Right renal pelvis (tissue), 4 donors: Measurements from ENCODE around the gene SOCS6. TPM values are rescaled to one million over a fixed set of nuclear protein-coding genes. Genes with fewer than 3 reads are reported as not detected.

Source experiments
- DNase-seq, 4 donors: peaks; one replicate each; pipeline ENCODE4 v3.0.0-alpha.2; 2013; ENCODE audit warnings: low read depth in 4 of 4, low spot score in 3 of 4, missing footprints in 1 of 4
- polyA plus RNA-seq, 4 donors: library from polyadenylated mRNA; unstranded; fragments of 120-200 nt; gene quantifications; one replicate each; pipeline ENCODE4 v1.2.1, GENCODE V29; 2013; ENCODE audit not compliant: insufficient read length in 4 of 4

The SOCS6 gene
- polyA plus RNA-seq, 4 donors, result 27.9 to 35.9 (median 34.0) TPM

DNA sequence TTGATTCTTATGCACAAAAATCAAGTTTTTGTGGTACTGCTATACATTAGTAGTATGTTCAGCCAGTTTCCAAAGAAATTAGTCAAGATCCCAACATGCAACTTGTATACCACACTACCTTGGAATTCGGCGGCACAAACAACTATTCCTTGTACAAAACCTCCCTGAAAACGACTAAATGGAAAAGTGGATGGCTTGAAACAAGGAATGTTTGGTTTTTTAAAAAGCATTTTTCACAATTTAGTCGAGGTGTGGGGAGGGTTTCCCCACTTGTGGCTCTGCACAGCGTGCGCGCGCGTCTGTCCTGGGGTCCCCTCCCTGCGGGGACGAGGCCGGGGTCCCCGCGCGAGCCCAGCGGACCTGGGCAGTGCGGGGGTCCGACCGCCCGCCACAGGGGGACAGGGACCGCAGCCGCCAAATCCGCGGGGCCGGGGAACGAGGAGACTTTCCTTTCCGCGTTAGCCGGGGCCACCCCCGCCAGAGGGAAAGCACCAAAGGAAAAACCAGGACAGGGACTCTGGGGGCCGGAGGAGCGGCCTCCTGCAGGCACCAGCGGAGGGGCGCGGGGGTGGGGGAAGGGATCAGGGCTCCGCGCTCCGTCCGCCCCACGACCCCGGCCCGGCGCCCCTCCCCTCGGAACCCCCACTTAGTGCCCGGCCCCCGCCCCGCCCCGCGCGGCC, 534 bp upstream of the SOCS6 start:
- no peak for DNase-seq

DNA sequence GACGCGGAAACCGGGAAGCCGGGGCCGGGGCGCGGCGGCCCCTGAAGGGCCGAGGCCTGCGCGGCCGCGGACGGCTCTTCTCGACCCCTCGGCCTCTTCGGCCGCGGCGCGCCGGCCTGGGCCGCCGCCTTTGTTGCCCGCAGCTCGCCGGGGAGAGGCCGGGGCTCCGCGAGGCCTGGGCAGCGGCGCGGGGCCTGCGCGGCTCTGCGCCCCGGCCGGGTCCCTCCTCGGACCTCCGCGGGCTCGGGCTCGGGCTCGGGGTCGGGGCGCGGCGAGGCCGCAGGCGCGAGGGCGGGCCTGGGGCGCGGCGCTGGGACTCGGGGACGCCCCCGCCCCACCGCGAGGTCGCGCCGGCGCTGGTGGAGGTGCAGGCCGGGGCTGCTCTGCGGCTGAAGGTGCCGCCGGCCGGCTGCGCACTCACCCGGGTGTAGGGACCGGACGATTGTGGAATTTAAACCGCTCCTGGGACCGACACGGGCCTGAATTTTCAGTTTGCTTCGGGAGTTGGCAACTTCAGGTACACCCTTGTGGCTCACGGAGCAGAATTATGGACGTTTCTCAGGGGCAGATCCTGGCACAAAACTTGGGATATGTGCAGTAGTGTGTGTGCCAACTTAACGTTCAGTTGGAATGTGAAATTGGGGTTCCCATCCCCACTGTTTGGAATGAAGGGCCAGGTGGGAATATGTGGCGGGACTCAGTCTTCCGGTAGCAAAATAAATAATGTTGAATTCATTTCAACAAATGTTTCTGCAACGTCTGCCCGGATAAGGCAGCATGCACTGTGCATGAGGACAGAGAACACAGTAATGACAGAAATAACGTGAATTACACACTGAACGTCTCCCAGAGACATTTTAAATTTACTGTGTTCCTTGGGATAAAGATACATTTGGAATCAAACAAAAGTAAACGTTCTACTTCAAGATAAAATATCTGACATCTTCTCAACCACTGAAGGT, 787 bp downstream of the SOCS6 start:
- DNase-seq, result no peak

DNA sequence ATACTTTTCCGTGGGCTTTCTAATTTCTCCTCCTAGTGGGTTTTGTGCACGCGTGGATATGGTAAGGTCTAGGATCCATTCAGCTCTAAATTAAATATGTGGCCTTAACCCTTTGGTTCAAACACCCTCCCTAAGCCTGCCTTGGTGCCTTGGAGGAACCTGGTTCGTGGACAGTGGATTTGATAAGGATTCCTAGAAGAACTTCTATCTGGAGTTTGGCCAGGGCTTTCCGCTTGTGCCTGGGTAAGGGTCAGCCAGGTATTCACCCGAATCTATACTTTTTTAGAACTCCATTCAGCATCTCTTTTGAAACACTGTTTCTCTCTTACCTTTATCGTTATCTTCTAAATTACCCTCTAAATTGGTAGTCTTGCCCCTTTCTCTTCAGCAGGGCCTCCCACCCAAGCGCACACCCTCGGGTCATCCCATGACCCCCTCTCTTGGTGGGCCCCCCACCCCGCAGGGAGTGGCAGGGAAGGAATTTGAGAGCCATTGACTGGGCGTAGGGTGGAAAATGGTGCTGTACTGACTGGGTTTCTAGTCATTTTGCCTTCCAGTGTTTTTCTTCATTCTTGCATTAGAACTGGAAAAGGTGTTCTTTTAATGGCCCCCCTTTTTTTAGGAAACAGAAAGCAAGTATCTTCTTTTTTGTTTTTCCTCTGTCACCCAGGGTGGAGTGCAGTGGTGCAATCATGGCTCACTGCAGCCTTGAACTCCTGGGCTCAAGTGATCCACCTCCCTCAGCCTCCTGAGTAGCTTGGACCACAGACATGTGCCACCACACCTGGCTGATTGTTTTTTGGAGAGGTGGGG, 1.8 kb downstream of the SOCS6 start:
- DNase-seq, result no peak

DNA sequence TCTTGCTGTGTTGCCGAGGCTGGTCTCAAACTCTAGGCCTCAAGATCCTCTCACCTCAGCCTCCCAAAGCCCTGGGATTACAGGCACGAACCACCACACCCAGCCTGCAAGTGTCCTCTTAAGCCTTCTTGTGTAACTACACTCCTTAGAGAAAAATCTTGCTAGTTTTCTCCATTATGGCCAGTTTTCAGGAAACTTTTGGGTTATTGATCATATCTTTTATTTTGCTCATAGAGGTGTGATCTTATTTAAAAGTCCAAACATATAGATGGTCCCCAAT, 2.4 kb downstream of the SOCS6 start:
- DNase-seq, result no peak

DNA sequence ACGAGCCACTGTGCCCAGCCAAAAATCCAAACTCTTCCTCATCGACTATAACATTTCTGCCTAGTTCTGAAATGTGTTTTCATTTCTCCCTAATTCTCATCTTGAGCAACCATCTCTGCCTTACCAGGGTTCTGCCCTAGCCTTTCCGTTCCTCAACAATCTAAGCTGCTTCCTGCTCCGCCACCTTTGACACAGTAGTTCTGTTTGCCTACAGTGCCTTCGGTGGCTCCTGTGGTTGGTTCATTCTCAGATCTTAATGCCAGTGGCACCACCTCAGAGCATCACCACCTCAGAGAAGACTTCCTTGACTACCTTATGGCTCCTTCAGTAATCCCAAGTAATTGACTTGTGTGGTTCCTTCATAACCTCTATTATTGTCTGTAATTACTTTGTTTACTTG, 3.8 kb downstream of the SOCS6 start:
- DNase-seq, result no peak

DNA sequence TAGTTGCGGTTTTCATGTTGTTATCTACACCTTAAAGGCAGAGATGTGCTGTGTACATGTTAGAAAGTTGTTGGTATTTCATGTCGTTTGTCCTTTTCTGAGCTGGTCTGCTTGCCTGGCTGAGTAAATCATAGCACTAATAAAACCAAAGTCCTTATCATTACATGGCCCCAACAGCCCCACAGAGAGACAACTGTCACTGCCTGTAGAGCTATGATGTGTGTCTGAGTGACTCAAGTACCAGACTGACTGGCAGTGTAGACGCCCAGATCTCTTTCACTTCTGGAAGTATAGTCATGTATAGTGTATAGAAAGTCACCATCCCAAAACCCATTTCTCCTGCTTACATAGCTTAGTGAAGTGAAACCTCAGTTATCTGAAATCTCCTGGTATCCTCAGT, 4.3 kb downstream of the SOCS6 start:
- DNase-seq, result no peak

DNA sequence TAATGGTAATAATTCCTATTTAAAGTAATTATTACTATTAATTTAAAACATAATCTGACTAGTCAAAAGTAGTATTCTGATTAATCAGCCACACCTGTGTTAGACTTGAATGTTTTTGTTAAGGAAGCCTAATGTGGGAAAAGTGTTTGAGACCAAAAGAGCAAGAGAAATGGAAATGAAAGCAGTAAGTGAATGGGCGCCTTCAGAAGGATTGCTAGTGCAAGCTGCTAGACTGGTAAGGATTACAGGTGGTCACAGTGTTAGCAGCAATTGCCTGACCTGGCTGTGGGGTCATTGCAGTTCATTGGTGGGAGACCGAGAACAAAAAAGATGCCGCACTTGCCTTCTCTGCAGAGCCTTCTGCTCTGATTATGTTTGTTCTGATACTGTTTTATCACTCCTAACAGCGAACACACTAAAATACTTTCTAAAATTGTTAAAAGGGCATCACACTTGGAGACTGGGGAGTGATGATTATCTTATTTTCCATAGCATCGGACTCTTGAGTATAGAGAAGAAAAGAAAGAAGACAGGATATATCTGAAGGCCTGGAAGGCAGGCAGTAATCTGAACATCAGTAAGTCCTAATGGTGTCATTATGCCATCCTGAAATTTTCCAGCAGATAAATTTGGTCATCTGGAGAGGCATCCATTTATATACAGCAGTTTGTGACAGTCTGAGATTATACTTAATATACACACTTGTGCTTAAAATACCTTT, 5.8 kb downstream of the SOCS6 start:
- DNase-seq, result no peak

DNA sequence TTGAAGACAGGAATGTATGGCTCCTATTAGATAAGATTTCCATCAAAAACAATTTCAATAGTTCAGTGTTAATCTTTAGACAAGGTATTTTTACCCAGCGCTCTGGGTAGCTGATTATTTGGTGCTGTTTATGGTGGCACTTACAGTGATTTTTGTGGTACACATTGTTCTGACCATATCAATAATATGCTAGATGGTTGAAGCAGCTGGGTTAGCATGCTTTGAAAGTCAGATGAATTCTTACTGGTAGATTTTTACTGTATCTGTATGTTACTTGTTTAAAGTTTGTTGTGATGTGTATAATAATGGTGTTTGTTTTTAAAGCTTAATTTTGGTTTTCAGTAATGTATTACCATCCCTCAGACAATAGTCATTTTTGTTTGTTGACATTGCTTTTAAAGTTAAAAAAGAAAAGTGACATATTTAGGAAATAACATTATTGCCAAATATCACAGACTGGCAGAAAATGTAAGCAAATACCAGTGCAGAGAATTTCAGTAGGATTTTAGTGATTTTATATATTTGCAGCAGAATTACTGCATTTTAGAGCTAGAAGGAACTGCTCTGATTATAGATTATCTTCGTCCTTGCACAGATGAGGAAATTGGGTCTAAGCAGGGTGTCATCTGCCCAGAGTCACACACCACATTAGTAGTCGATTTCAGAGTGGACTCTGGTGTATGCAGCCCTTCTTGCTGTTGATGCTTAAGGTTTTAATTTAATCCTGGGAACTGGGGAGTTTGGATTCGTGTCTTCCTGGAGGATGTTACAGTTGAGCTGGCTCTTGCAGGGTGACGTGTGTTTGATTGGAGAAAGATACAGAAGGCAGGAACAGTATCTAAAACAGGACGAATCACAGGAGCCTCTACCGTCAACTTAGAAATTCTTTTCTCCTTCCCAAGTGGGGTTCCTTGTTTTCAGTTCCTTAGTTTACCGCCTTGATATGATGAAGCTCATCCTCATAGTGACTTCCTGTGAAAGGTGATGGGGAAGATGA, 6.6 kb downstream of the SOCS6 start:
- DNase-seq, result no peak

DNA sequence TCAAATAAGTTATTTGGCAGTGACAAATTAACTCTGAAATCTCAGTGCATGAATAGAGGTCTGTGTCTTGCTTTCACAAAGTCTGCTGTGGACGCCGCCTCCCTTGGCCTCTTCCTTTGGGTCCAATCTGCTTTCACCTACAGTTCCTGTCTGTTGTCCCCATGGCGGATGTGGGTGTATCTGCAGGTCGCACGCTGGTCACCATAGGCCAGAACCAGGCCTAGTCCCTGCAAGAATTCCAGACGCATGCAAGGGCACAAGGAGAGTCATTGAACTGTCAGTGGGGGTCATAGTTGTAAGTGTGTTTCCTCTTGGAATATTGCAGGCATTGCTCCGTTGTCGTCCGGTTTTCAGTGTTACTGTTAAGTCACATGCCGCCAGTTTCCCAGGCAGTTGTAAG, 7.4 kb downstream of the SOCS6 start:
- no peak for DNase-seq

DNA sequence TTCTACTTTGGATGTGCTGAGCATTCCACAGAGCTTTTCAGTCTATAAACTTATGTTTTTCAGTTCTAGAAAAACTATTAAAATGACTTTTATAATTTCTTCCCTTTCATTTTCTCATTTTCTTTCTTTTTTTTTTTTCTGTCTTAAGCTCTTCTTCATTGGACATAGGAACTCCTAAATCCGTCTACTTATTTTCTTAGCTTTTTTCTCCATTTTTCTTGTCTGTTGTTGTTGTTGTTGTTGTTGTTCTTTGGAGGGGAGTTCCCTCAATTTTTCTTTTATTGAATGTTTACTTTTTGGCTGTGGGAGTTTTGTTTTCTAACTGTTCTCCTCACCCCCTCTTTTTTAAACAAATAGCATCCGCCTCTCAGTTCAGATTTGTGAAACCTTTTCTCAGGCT, 7.9 kb downstream of the SOCS6 start:
- DNase-seq, result no peak

DNA sequence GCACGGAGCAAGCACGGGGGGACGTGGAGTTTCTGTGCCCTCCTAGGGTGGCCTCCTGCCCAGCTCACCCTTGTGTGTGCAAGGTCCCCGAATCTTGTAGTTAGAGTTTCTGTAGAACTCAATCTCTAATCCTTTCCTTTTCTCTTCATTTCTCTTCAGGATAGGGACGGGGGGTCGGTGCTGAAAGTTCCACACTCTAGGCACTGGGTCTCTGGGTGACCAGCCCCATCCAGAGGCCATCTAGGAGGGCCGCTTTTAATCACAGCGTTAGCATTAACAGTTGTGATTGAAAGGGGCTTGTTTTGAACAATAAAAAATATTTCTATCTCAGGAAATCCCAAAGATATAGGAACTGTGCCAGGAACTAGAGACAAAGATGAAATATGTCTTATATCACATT, 10.5 kb downstream of the SOCS6 start:
- DNase-seq, result no peak

DNA sequence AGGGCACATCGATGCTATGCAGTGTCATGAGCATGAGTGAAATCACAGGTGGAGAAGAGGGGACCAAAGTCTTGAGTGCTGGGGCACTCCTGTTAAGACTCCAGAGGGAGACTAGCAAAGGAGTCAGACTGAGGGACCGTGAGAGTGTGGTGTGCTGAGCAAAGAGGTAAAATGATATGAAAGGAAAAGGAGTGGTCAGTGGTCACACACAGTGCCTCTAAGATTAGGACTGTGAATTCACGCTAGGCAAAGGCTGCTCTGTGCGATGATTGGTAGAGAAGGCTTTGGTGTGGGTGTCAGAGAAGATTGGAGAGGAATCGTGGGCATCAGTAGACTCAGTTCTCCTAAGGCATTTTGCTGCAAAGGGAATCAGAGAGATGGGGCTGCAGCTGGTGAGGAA, 12.8 kb downstream of the SOCS6 start:
- DNase-seq, result no peak

DNA sequence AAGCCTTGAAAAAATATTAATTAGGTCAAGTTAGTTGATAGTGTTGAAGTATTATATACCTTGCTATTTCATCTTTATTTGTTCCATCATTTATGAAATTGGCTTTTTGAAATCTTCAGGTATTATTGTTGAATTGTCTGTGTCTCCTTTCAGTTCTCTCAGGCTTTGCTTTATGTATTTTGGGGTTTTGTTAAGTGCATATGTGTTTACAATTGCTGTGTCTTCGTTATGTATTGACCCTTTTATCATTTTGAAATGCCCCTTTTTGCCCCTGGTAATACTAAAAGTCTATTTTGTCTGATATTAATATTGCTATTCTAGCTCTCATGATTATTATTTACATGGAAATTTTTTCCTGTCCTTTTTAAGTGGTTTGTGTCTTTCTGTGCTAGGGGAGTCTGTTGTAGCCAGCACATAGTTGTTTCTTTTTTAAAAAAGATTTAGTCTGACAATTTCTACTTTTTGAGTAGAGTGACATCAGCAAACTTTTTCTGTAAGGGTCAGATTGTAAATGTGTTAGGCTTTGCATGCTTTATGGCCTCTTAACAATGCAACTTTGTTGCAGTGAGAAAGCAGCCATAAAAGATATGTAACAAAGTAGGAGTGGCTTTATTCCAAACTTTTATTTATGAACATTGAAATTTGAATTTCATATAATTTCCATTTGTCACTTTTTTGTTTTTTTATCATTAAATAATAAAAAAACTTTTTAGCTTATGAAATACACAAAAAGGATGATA, 19.9 kb downstream of the SOCS6 start:
- no peak for DNase-seq

DNA sequence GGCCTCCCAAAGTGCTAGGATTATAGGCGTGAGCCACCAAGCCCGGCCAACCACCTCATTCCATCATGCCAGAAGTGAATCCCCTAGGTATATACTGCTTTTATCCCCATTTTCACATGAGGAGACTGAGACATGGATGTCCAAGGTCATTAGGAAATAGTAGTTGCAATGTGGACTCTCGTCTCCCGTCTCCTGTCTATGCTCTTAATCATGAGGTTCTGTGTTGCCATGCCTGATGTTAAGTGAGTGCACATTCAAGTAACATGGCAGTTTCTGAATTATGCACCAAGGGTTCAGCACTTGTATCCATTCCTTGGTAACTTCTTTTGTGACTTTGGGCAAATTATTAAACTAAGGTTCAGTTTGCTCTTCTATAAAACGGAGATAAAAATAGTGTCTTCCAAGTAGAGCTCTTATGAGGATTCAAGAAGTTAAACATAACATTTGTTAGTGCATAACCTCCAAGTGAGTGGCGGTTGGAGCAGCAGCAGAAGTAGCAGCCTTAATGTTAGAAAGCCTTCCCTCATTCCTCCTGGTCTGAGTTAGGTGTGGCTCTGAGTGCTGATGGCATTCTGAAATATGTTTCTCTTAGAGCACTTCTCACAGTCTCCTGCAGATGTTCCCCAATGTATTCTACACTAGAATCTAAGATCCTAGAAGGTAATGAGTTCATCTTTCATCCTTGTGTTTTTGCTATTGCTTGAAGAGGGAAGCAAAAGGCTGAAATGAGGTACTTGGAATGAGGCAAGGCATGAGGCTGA, 21.9 kb downstream of the SOCS6 start:
- DNase-seq, result no peak

DNA sequence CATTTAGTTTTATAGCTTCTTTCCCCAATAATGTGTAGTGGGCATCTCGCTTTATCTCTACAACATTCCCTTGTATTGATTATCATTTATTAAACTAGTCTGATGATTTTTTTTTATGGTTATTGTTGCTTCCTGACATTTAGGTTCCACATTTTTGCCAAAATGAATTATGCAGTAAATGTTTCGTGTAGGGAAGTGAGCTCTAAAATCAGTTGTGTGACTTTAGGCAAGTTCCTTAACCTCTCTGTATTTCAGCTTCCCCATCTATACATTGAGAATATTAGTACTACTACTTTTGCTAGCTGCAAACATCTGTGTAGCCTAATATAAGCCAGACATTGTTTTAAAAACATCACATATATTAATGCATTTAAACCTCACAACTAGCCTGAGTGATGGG, 22.9 kb downstream of the SOCS6 start:
- DNase-seq, result no peak

DNA sequence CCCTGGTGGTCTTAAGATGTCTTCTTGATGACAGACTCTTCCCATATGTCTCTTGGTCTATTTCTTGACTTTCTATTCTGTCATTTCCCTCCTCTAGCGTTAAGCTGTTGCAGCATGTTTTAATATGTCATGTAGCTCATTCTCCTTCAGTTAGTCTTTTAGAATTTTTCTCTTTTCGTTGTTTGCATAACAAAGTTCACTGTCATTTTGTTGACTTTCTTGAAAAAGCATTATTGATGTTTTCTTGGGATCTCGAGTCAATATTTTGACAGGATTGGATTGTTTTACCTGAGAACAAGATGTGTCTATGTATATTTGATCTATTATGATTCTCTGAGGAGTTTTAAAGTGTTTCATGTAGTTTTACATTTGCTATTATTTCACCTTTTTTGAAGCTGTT, 24.8 kb downstream of the SOCS6 start:
- no peak for DNase-seq

DNA sequence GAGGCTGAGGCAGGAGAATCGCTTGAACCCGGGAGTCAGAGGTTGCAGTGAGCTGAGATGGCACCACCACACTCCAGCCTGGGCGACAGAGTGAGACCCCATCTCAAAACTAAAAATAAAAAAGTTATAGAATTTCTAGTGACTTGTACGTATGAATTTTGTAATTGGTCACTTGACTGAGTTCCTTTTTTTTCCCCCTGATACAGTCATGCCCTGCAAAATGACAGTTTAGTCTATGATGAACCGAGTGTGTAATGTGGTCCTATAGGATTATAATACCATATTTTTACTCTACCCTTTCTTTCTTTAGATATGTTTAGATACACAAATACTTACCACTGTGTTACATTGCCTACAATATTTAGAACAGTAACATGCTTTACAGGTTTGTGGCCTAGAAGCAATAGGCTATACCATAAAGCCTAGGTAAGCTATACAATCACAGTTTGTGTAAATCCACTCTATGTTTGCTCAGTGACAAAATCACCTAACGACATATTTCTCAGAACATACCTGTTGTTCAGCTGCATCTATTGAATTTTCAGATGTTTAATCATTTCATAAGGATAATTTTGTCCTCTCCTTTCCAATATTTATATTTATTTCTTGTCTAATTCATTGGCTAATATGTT, 25.4 kb downstream of the SOCS6 start:
- DNase-seq, result no peak

DNA sequence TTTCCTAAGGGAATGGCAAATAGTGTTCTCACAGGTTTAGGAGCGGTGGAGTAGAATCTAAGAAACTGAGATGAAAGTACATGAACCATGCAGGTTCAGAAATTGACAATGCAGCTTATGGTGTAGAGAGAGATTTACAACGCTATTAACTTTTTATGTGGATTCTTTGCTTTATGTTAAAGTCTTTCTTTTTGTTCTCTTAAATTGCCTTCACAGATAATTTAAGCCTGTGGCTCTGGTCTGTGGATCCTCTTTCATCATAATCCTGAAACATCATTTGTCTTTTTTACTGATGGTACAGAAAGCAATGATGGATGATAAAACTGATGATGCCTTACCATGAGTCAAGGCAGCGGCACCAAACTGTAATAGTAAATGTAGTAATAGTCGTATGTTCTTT, 30.3 kb downstream of the SOCS6 start:
- no peak for DNase-seq
